ENCODE data around the gene PRKN.

DNA sequence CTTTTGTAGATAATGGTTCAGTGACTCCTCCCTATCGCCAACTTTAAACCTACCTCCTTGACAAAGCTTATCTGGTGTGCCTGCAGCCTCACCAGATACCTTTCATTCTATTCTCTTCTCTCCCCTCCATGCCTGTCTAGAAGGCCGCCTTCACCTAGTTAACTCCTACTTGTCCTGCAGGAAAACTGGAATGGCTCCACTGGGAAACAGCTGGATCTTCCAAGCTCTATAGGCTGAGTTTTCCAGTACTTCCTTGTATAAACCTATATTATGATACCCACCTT is 6.2 kb downstream of the PRKN start:
- TF ChIP-seq EZH2 (IDR thresholded peaks at IDR 0.05; ENCODE audit: borderline replicate concordance, low read depth, low read length, poor library complexity, severe bottlenecking) = no peak
- TF ChIP-seq, protein P1, sequence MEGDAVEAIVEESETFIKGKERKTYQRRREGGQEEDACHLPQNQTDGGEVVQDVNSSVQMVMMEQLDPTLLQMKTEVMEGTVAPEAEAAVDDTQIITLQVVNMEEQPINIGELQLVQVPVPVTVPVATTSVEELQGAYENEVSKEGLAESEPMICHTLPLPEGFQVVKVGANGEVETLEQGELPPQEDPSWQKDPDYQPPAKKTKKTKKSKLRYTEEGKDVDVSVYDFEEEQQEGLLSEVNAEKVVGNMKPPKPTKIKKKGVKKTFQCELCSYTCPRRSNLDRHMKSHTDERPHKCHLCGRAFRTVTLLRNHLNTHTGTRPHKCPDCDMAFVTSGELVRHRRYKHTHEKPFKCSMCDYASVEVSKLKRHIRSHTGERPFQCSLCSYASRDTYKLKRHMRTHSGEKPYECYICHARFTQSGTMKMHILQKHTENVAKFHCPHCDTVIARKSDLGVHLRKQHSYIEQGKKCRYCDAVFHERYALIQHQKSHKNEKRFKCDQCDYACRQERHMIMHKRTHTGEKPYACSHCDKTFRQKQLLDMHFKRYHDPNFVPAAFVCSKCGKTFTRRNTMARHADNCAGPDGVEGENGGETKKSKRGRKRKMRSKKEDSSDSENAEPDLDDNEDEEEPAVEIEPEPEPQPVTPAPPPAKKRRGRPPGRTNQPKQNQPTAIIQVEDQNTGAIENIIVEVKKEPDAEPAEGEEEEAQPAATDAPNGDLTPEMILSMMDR (conservative IDR thresholded peaks at IDR 0.05; ENCODE audit: low read depth, low read length) = no peak

All from A673 (cell line).